CD1c-positive myeloid dendritic cell (primary cell): ENCODE data around the gene DPF3.
A peak's percentile ranks its signal among the peaks of the same experiment; 100 is the strongest.

Source experiments
- DNase-seq: peaks from one replicate; pipeline ENCODE4 v3.0.0-alpha.2; 2016; ENCODE audit errors: extremely low spot score

DPF3 gene

DNA sequence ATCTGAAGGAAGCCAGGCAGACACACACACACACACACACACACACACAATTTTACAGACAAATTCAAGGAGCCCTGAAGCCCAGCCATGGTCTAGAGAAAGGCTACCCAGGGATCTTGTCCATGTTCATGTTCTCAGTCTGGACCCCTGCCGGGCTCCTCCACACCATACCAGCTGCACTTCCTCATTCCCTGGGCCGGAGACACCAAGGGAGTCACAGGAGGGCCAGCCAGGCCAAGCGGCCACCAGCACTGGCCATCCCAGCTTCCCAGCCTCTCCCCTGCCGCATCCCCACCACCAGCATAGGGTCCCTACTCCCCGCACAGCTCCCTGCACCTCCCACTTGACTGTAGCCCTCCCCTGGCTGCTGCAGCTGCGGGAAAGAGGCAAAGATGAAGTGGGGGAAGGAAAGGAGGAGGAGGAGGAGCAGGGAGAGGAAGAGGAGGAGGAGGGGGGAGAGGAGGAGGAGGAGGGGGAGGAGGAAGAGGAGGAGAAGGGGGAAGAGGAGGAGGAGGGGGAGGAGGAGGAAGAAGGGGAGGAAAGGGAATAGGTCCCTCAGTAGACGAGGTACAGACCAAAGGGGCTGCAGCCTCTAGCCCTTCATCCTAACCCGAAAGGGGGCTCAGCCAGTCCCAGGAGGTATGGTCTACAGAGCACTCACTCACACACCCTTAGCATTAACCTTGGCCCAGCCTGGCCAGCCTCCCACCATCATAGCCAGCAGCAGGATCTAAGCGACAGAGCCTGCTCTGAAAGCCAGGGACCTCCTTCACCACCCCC is 293.2 kb downstream of the DPF3 start:
- DNase-seq, result peak; percentile 9

DNA sequence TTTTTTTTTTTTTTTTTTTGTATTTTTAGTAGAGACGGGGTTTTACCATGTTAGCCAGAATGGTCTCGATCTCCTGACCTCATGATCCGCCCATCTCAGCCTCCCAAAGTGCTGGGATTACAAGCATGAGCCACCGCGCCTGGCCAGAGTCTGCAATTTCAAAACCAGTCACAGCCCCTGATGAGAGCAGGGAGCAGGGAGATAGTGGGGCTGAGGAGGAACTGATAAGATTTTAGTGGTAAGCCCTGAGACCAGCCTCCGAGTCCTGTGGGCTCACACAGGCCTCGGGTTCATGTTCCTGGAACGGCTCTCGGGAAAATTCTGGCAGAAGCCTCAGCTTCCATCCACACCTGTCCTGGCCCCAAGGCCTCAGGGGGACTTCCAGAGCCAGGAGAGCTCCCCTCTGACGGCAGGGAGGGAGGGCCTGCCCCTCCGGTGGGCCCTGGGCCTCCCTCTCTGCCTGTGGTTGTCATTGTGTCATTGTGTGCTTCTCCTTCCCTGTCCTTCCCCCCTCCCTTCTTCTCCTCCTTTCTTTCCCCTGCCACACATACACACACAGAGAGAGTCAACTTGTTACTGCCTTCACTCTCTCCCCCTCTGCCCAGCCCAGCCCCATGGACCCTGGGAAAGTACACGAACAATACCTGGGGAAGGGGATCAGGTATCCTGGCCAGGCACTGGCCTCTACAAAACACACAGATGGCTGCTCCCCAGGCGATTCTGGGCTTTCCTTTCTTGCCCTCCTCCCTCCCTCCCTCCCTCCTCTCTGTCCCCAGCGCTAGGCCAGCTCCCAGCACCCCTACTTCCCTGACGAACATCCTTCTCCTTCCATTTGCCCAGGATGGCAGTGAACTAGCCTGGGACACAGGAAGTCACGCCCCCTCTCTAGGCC is 294.1 kb downstream of the DPF3 start:
- DNase-seq, result no peak

DNA sequence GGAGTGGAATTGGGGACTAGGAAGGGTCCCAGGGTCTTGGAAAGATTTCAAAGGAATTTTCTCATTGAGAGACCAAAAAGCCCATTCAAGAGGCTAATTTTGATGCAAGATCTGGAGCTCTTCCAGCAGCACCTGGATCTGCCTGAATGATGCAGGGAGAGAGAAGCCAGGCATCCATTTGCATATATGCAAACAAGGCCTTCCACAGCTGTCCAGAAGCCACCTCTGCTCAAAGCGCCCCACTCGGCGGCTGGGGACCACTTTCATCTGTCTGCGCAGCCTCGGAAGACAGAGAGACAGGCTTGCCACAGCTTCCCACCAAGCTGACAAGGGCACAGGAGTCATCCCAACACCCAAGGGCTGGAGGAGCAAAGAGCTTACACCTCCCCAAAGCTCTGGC is 295.6 kb downstream of the DPF3 start:
- no peak for DNase-seq

- DNase-seq, result no peak
Observed at GRCh38 chr14:72597252-72598233, 296.4 kb downstream of the DPF3 start.

DNA sequence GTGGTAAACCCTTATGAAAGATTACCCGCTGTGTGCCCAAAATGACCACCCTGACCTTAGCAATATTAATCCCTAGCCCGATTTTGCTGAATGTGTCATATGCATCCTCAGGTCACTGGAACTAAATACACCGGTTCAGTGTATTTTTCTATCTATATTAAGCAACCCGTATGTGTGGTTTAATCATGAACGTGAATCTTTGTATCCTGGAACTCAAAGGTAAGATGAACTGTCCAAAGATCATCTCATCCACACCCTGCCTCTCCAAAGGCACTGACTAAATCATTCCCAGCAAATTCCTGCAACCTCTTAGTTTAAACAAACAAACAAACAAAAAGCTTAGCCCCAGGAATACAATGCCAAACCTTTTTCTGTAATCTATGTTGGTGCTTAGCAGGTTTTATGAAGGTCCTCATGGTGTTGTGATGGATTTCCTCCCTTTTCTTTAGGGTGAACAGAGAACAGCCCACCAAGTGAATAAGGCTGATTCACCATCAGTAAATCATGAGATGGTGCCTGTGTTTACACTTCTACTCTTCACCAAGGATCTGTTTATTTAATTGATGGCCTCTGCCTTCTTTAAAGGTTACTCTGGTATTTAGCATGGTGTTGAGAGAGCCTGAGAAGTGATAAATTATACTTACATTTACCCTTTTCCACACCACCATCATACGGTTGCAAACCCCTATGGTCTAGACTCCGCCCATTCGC is 298.6 kb downstream of the DPF3 start:
- DNase-seq, result no peak

GRCh38 chr14:72594099-72594901 is 299.6 kb downstream of the DPF3 start:
- peak; percentile 11 for DNase-seq

- no peak for DNase-seq
Observed at GRCh38 chr14:72591391-72591790, 302.5 kb downstream of the DPF3 start.

- no peak for DNase-seq
Observed at GRCh38 chr14:72590577-72590976, 303.3 kb downstream of the DPF3 start.

GRCh38 chr14:72589652-72590051 is 304.2 kb downstream of the DPF3 start:
- DNase-seq, result no peak

DNA sequence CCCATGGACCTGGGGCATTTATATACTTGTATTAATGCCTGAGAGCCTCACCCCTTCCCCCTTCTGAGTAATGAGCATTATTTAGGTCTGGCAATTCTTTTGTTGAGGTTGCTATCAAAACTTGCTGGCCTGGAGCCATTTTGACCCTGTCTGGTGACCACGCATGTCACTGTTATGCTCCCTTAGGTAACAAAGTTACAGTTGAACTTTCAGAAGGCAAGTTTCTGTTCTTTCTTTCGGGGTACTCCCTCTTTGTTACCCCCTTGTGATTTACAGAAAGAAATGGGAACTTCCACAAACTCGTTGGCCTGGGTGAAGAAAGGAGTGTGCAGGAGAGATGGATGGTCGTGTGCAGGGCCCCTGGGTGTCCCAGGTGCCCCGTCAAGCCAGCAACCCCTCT is 305.4 kb downstream of the DPF3 start:
- DNase-seq, result no peak

- no peak for DNase-seq
Observed at GRCh38 chr14:72583316-72584272, 310.3 kb downstream of the DPF3 start.

- DNase-seq, result no peak
Observed at GRCh38 chr14:72582582-72582981, 311.3 kb downstream of the DPF3 start.

- DNase-seq, result no peak
Observed at GRCh38 chr14:72578514-72578913, 315.4 kb downstream of the DPF3 start.

- DNase-seq, result no peak
Observed at GRCh38 chr14:72577521-72577920, 316.4 kb downstream of the DPF3 start.

DNA sequence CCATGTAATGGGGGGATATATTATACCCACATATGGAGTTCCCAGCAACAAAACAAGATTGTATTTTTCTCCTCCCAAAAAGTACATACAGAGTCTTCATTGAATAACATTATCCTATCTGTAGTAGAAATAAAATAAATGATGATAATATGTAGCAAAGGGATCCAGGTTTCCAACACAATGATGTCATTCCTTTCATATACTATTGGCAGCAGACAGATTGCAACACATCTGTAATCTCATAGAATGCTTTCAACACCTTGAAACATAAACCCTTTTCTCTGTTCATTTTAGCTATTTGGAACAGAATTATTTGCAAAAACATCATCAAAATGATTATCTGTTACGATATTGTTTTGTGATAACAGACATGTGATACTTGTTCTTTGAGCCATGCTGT is 317.6 kb downstream of the DPF3 start:
- no peak for DNase-seq

- DNase-seq, result no peak
Observed at GRCh38 chr14:72574715-72575114, 319.2 kb downstream of the DPF3 start.

DNA sequence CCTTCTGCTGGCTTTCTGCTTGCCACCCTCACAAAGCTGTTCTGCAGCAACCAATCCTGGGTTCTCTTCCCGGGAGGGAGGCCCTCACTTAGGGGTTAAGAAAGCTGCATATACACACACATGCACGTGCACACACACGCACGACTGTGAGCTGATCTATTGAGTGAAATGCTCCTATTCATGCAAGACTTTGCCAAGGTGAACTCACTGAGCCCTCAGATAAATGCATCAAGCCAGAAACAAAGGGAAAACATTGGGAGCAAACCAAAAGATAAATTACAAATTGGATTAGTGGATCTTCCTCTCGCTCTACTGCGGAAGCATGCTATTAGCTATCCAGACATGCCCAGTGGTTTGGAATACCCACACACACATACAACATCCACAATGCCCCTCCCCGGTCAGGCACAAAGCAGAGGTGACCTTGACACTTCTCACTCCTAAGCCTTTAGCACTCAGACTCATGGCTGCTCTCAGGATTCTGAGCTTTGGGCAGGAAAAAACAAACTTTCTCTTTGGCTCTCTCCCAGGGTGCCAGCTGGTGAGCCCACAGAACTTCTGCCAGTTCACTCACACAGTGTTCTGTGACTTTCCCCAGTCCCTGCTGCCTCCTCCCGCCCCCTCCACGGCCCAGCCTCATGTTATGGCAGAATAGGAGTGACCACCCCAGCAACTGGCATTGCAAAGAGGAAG is 320.0 kb downstream of the DPF3 start:
- no peak for DNase-seq
